NCI-H345 treated with DMSO at 0.1 percent for 48 hours (cell line): ENCODE measurements around the gene ISOC2.
"Not testable (repeated sequence)": the region's sequence is repeated elsewhere in the genome, so short reads cannot be mapped to it uniquely, and the experiment has no call there.

Source experiments
- DNase-seq: peaks from one replicate; lab custom pipeline; 2025; ENCODE audit not compliant: unreplicated experiment; lab: John Stamatoyannopoulos, UW

ISOC2 gene

GRCh38 chr19:55460670-55461258, 678 bp downstream of the ISOC2 start:
- DNase-seq, result no peak

- DNase-seq, result no peak
Measured at GRCh38 chr19:55459950-55460657, 1.3 kb downstream of the ISOC2 start.

GRCh38 chr19:55459551-55459949, 1.9 kb downstream of the ISOC2 start:
- no peak for DNase-seq

GRCh38 chr19:55457683-55458457, 3.6 kb downstream of the ISOC2 start:
- no peak for DNase-seq

- no peak for DNase-seq
Measured at GRCh38 chr19:55456347-55456746, 5.1 kb downstream of the ISOC2 start.

GRCh38 chr19:55455576-55456235, 5.7 kb downstream of the ISOC2 start:
- no peak for DNase-seq

GRCh38 chr19:55454787-55455243, 6.6 kb downstream of the ISOC2 start:
- no peak for DNase-seq

- no peak for DNase-seq
Measured at GRCh38 chr19:55453511-55454260, 7.8 kb downstream of the ISOC2 start.

GRCh38 chr19:55452749-55453346, 8.6 kb downstream of the ISOC2 start:
- DNase-seq, result no peak

GRCh38 chr19:55451965-55452748, 9.3 kb downstream of the ISOC2 start:
- no peak for DNase-seq

GRCh38 chr19:55451163-55451964, 10.1 kb downstream of the ISOC2 start:
- no peak for DNase-seq

GRCh38 chr19:55449469-55449868, 12.0 kb downstream of the ISOC2 start:
- DNase-seq, result no peak

GRCh38 chr19:55448175-55448490, 13.3 kb downstream of the ISOC2 start:
- not testable (repeated sequence) for DNase-seq

- peak; percentile 69 for DNase-seq
Measured at GRCh38 chr19:55447421-55448174, 13.8 kb downstream of the ISOC2 start.

GRCh38 chr19:55446060-55446459, 15.4 kb downstream of the ISOC2 start:
- no peak for DNase-seq

- no peak for DNase-seq
Measured at GRCh38 chr19:55444646-55445045, 16.8 kb downstream of the ISOC2 start.

- no peak for DNase-seq
Measured at GRCh38 chr19:55443824-55444480, 17.5 kb downstream of the ISOC2 start.
